Pulmonary artery endothelial cell (primary cell): Measurements from ENCODE around the gene POLD4. TPM values are rescaled to one million over a fixed set of nuclear protein-coding genes. Genes with fewer than 3 reads are reported as not detected.
"Not testable (repeated sequence)": the region's sequence is repeated elsewhere in the genome, so short reads cannot be mapped to it uniquely, and the experiment has no call there.

Experiments used
- DNase-seq: peaks from one replicate; pipeline ENCODE4 v3.0.0-alpha.2; 2011; ENCODE audit warnings: low read depth, low spot score
- total RNA-seq: library from RNA; depleted of rRNA; stranded (reverse); fragments of >200 nt; gene quantifications from 2 replicates; pipeline ENCODE4 v1.2.3, GENCODE V29; 2014

Gene POLD4
- 22.9 and 29.2 TPM in 2 replicates for total RNA-seq

DNA sequence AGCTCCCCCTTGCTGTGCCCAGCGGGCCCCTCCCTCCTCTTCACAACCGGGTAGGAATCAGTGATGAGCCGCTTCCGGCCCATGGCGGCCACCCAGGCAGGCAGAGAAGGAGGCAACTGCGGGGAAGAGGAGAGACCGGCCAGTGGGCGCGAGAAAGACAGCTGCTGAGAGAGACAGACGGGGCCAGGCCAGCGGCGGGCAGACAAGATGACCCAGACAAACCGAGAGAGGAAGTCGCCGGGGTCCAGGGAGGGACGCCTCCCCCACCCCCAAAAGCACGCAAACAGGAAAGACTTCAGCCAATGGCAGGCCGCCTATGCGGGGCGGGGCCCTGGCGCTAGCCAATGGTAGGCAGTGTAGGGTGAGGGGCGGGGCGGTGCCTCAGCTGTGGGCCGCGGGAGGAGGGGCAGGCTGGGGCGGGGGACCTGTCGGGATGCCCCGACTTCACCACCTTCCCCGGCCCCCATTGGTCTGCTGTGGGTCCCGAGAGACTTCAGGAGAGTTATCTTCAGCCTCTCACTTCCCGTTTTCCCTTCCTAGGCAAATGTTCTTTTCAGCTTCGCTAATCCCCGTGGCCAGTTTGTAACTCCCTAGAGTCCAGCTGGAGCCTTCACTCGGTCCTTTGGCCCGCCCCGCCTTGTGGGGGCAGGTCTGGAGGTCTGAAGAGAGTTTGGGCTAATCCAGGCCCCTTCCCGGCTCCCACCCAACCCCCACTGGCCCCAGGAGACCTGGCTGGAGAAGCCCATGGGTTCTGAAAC is at the start of gene POLD4:
TSS of gene POLD4 (minus strand) at position 230 of the 758 bp plus-strand sequence. CDS start at position 83, 147 bp downstream.
- peak; percentile 83 for DNase-seq

DNA sequence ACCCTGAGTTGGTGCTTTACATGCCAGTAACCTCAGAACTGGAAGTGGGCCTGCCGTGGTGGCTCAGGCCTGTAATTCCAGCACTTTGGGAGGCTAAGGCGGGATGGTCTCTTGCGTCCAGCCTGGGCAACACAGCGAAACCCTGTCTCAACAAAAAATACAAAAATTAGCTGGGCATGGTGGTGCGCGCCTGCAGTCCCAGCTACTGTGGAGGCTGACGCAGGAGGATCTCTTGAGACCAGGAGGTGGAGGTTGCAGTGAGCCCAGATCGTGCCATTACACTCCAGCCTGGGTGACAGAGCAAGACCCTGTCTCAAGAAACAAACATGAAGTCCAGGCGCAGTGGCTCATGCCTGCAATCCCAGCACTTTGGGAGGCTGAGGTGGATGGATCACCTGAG is 49.7 kb upstream of the POLD4 start:
- DNase-seq, result not testable (repeated sequence)

DNA sequence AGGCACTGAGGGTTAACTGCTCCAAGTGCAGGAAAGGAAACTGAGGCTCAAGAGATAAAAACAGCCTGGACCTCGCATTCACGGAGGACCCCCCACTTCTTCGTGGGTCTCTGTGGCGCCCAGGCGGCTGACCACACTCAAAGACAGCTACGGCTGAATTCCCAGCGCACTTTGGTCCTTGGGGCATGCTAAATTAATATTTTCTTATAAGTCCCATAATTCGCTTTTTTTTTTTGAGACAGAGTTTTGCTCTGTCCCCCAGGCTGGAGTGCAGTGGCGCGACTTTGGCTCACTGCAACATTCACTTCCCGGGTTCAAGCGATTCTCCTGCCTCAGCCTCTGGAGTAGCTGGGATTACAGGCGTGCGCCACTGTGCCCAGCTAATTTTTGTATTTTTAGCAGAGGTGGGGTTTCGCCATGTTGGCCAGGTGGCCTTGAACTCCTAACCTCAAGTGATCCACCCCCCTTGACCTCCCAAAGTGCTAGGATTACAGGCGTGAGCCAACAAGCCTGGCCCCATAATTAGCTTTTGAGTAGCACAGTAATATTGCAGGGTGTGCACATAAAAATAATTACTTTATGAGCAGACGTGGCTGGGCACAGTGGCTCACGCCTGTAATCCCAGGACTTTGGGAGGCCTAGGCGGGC is 49.0 kb upstream of the POLD4 start:
- not testable (repeated sequence) for DNase-seq

DNA sequence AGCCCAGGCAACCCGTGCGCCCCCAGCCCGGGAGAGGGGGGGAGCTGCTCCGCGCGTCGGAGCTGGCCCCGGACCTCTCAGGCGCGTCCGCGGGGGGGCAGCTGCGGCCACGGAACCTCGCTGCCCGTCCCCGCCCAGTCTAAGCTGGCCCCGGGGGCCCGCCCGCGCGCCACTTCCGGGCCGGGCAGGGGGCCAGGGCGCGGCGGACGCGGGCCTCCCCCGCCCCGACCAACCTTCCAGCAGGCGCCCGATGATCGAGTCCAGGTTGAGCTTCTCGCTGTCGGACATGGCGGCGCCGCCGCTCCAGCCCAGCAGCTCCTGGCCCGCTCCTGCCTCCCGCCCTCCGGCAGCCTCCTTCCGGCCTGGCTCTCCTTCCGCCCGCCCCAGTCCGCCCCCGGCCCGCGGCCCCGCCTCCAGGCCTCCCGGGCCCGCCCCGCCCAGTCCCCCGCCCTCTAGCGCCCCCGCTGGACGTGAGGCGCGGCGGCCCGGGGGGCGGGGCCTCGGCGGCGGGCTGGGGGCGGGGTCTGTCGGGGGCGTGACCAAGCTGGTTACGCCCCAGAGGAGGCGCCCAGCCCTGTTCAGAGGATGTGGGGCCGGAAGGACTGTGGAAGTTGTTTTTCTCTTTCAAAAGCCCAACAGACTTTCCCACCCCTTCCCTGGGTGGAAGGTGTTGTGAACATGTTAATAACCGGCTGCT is 48.3 kb upstream of the POLD4 start, which contains the start of gene PPP1CA:
TSS of gene PPP1CA (minus strand) at position 364 of the 697 bp plus-strand sequence. CDS start at position 288, 76 bp downstream.
- peak; percentile 51 for DNase-seq

DNA sequence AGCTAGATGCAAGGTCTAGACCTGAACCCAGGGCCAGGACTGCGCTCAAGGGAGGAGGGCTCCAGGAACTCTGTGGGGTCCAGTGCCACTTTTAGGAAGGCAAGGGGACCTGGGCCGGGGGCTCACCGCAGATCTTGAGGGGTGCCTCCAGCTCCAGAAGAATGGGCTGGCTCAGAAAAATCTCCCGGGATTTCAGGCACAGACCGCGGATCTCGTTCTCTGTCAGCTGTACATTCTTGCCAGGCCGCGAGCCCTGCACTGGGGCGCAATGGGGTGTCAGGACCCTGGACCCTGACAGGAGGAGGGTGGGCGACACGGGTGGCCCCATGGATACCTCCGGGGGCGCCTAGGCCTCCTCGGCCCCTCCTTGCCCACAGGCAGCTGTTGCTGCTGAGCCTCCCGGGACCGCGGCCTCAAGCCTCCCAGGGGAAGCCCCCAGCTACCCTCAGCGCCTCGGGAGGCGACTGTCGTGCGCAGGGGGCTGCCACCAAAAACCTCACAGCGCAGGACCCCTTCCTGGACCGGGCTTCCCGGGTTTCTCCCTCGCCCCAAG is 47.7 kb upstream of the POLD4 start:
- no peak for DNase-seq

DNA sequence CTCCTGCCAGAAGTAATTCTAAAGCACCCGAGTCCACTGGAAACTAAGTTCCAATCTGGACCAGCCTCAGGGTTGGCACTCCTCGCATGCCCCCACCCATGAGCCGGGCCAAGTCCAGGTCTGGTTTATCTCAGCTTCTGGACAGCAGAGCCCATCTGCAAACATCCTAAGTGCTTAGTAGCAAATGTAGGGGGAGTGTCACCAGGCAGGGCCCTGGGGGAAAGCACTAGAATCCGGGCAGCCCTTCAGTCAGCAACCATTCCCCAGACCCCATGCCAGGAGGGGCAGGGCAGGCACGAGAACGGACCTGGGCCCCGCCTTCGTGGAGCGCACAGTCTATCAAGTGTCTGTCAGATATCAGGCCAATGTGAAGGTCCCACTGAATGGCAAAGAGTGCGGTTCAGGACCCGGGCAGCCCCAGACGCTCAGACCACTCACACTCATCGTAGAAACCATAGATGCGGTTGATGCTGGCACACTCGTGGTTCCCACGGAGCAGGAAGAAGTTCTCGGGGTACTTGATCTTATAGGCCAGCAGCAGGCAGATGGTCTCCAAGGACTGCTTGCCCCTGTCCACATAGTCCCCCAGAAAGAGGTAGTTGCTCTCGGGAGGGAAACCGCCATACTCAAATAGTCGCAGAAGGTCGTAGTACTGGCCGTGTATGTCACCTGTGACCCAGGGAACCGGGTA is 47.0 kb upstream of the POLD4 start:
- no peak for DNase-seq

DNA sequence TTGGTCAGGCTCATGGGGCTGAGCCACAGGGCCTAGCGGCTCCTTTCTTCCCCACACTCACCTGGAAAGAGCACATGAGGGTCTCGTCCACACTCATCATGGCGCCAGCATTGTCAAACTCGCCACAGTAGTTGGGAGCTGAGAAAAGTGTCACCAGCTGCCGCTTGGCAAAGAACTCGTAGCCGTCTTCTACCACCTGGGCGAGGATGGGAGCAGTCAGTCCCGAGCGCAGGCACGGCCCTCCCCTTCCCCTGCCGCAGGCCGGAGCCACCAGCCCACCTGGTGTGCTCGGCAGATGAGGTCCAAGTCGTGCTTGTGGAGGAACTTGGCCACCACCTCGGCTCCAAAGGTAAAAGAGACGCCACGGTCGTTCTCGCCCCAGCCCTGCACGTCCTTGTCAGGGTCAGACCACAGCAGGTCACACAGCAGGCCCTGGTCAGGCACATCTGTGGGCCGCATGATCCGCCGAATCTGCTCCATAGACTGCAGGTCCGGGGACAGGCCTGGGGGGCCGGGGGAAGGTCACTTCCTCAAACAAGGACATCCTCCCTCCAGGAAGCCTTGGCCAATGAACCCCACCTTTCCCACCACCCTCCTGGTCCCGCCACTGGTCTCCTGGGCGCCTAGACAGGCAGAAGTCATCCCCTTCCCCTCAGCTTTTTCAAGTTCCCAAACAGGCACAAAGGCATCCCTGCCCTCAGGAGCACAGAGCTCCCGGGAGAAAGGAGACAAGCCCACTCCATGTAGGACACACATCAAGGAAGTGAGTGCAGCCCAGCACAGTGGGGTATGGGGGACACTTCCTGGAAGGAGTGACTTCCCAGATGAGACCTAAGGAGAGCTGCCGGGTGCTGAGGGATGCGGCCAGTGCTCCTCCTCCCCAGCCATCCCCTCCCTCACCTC is 45.6 kb upstream of the POLD4 start:
- DNase-seq, result no peak

DNA sequence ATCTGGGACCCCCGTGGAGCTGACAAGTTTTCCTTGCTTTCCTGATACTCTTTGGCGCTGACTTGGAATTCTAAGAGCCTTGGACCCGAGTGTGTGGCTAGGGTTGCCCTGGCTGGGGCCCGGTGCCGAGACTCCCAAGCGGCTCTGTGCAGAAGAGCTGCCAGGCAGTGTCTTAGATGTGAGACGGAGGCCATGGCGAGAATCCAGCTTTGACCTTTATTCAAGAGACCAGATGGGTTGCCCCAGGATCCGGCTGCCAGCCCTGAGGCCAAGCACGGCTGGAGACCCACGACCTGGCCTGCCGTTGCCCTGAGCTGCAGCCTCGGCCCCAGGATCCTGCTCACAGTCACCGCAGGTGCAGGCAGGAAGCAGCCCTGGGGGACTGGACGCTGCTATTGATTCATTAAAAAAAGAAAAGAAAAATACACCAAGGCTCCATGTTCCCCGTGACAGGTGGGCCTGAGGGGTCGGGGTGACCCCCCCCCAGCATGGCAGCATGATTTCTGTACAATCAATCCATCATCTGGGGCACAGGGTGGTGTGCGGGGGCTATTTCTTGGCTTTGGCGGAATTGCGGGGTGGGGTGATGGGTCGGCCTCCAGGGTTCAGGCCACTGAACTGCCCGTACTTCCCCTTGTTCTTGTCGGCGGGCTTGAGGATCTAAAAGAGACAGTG is 44.8 kb upstream of the POLD4 start:
- DNase-seq, result no peak

DNA sequence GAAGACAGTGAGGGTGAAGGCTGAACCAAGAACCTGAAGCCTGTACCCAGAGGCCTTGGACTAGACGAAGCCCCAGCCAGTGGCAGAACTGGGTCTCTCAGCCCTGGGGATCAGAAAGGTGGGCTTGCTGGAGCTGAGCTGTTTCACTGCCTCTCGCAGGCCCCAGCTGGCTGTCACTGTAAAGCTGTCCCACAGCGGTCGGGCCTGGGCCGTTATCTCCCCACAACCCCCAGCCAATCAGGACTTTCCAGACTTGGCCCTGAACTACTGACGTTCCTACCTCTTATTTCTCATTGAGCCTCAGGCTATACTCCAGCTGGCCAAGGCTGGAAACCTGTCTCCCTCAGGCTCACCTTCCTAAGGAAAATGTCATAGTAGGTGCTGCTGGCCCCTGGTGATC is 44.2 kb upstream of the POLD4 start:
- DNase-seq, result no peak

DNA sequence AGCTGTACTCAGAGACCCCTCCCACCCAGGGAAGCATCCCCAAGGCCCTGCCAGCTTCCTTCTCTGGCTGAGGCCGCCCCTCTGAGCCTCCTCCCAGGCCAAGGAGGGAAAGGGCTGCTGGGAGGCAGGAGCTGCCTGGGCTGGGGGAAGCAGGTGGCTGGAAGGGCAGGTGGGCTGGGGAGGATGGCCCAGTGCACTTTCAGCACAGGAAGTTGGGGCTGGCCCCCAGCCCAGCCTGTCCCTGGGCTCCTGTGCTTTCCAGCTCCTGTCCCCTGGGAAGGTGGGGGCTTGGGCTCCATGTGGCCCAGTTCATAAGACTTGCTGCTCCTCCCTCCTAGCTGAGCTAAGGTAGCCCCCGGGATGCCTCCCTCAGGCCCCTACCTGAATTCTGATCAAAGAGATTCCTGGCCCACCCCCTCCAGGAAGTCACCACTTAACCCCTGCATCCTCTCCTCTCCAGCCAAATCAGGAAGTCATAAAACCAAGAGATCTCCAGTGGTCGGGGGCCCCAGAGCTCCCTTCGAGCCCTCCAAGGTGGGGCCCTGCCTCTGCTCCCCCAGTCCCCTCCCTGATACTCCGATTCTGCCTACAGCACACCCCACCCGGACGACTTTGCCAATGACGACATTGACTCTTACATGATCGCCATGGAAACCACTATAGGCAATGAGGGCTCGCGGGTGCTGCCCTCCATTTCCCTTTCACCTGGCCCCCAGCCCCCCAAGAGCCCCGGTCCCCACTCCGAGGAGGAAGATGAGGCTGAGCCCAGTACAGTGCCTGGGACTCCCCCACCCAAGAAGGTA is 43.4 kb upstream of the POLD4 start:
- no peak for DNase-seq

DNA sequence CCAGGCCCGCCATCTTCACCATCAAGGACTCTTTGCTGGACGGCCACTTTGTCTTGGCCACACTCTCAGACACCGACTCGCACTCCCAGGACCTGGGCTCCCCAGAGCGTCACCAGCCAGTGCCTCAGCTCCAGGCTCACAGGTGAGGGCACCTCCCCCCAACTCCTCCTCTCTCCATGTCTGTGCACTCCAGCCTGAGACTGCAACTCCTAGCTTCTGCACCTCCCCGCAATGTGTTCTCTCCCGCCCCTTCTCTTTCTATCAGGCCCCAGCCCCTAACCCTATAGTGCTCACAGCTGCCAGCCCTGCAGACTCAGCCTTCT is 42.9 kb upstream of the POLD4 start:
- DNase-seq, result no peak

DNA sequence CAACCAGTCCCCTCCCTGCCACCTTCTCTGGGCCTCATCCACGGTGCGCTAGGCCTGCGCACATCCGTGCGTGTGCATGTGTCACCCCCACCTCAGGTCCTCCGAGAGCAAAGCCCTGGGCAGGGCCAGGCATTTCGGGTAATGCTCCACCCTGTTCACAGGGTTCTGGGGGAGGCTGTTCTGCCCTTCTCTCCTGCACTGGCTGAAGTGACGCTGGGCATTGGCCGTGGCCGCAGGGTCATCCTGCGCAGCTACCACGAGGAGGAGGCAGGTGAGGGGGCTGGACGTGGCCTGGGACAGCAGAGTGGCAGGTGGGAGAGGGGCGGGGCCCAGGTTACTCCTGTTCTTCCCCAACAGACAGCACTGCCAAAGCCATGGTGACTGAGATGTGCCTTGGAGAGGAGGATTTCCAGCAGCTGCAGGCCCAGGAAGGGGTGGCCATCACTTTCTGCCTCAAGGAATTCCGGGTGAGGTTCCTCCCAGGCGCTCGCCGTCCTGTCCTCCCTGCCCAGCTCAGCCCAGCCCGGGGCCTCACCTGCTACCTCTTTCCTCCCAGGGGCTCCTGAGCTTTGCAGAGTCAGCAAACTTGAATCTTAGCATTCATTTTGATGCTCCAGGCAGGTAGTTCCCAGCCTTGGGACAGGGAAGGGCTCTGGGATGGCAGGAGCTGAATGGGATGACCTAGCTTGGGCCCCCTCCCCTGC is 42.4 kb upstream of the POLD4 start:
- DNase-seq, result no peak

DNA sequence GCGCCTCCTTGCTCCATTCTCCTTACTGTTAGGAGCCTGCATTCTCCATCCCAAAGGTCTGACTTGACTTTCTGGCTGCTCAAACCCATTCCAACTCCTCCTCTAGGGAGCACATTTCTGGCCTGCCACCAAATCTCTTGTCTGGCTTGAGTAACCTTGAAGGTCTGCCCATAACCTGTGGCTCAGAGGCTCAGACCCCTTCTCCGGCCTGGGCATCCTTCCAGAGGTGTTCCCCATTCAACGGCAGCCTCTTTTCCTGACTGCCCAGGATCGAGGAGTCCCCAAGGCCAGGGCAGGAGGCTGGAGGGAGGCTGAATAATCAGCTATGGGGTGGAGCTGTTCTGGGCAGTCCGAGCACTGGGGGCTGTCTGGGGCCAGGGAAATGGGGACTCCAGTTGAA is 40.6 kb upstream of the POLD4 start:
- no peak for DNase-seq

DNA sequence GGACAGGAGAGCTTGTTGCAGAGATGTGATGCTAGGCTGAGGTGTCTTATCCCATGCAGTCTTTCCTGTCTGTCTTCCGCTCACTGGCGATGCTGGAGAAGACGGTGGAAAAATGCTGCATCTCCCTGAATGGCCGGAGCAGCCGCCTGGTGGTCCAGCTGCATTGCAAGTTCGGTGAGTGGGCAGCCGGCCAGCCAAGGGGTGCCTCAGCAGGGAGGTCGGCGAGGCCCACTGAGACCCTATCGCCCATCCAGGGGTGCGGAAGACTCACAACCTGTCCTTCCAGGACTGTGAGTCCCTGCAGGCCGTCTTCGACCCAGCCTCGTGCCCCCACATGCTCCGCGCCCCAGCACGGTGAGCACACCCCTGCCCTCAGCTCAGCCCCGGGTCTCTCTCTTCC is 40.1 kb upstream of the POLD4 start:
- no peak for DNase-seq

DNA sequence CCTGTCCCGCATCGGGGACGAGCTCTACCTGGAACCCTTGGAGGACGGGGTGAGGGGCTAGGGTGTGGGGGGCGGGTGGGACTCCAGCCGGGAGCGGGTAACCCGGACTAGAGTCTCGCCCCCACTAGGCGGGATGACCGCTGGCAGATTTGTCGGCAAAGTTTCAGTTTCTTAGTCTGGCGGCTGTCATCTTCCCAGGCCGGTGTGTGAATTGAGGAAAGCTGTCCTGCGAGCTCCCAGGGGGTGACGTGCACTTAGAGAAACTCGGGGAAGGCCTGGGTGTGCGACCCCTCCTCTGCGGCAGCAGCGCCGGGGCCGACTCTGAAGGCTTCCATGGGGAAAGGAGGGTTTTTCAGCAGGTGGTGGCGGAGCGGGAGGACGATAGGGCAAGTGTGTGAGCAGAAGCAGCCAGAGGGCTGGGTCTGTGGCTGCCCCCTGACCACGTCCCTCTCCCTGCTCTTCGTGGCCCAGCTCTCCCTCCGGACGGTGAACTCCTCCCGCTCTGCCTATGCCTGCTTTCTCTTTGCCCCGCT is 38.9 kb upstream of the POLD4 start:
- no peak for DNase-seq

DNA sequence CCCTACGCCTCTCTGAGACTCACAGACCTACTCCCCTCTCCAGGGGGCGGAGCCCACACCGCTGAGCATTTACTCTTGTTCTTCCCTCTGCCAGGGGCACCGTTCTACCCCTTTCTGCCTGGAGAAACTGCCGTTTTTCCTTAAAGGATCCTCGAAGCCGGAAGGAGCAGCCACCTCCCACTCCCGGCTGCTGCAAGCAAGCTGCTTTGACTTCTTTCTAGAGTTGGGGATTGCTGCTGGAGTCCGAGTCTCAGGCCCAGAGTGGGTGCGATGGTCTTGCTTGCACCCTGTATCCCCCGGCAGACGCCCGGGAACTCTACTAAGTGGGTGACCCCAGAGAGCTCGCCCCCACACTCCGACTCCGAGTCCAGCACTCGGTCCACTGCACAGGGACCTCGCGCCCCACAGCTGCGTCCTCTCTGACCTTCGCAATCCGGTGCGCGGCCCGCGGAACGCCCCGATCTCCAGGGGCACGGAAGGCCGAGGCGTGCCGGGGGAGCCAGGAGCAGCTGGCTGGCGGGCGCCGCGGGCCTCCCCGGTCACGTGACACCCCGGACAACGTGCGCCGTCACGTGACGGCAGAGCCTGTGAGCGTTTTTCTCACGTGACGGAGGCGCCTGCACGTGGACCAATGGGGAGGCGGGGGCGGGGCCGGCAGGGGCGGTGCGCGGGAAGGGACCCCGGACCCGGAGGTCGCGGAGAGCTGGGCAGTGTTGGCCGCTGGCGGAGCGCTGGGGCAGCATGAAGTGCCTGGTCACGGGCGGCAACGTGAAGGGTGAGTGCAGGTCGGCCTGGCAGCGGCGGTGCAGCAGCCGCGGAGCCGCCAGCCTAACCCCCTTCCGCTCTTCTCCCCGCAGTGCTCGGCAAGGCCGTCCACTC is 38.2 kb upstream of the POLD4 start, which contains the start of gene RAD9A:
TSS of gene RAD9A (plus strand) at position 683 of the 879 bp plus-strand sequence. CDS start at position 742, 59 bp downstream.
- DNase-seq, result peak; percentile 71

DNA sequence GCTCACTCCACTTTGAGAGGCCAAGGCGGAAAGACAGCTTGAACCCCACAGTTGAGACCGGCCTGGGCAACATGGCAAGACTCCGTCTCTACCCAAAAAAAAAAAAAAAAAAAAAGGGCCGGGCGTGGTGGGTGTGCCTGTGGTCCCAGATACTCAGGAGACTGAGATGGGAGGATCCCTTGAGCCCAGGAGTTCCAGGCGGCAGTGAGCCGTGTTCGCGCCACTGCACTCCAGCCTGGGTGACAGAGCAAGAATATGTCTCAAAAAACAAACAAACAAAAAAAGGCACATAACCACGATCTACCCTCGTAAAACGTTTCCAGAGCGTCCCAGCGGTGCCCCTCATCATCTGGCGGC is 37.6 kb upstream of the POLD4 start:
- no peak for DNase-seq
